IPS-20b (cell line): Measurements from ENCODE around the gene ZNF134.

ENCODE experiments used
- H3K27ac ChIP-seq: one replicate; pipeline ENCODE4 v1.5.1; 2013; ENCODE audit warnings: low read length
- H3K27me3 ChIP-seq: 2 replicates; pipeline ENCODE4 v1.6.1; 2013; ENCODE audit warnings: mild to moderate bottlenecking, low read length, inconsistent platforms; ENCODE audit not compliant: insufficient read depth
- H3K36me3 ChIP-seq: 2 replicates; pipeline ENCODE4 v1.6.1; 2013; ENCODE audit warnings: low read depth, mild to moderate bottlenecking, inconsistent platforms, low read length, moderate library complexity; ENCODE audit not compliant: insufficient read depth
- H3K4me1 ChIP-seq: 2 replicates; pipeline ENCODE4 v1.6.1; 2013; ENCODE audit warnings: mild to moderate bottlenecking, control low read depth, inconsistent platforms, low read length, moderate library complexity; ENCODE audit not compliant: insufficient read depth
- H3K4me3 ChIP-seq: 2 replicates; pipeline ENCODE4 v1.5.1; 2013; ENCODE audit warnings: mild to moderate bottlenecking, low read length, inconsistent platforms
- H3K9ac ChIP-seq: 2 replicates; pipeline ENCODE4 v1.6.1; 2013; ENCODE audit warnings: low read depth, mild to moderate bottlenecking, inconsistent platforms, low read length, moderate library complexity
- H3K9me3 ChIP-seq: 2 replicates; pipeline ENCODE4 v1.6.1; 2013; ENCODE audit warnings: mild to moderate bottlenecking, low read depth, low read length, inconsistent platforms; ENCODE audit not compliant: insufficient read depth

The ZNF134 gene

GRCh38 chr19:57613941-57614743, at the start of gene ZNF134:
ZNF134 (plus strand) TSS chr19:57614242; CDS start chr19:57619469, 5,227 bp downstream.
- Histone ChIP-seq H3K27ac (peak within 1 kb of the TSS; percentile 32), H3K9ac (peak within 1 kb of the TSS; percentile 94; the same call in 1 of the 2 replicates), H3K4me3 (peak within 1 kb of the TSS; percentile 93), H3K9me3 (peaks cover 56% of the 10 kb centered on the region), H3K36me3 (peaks cover 41% of the 10 kb centered on the region), H3K27me3 (no peaks in the 10 kb centered on the region), H3K4me1 (no peaks in the 10 kb centered on the region)

DNA sequence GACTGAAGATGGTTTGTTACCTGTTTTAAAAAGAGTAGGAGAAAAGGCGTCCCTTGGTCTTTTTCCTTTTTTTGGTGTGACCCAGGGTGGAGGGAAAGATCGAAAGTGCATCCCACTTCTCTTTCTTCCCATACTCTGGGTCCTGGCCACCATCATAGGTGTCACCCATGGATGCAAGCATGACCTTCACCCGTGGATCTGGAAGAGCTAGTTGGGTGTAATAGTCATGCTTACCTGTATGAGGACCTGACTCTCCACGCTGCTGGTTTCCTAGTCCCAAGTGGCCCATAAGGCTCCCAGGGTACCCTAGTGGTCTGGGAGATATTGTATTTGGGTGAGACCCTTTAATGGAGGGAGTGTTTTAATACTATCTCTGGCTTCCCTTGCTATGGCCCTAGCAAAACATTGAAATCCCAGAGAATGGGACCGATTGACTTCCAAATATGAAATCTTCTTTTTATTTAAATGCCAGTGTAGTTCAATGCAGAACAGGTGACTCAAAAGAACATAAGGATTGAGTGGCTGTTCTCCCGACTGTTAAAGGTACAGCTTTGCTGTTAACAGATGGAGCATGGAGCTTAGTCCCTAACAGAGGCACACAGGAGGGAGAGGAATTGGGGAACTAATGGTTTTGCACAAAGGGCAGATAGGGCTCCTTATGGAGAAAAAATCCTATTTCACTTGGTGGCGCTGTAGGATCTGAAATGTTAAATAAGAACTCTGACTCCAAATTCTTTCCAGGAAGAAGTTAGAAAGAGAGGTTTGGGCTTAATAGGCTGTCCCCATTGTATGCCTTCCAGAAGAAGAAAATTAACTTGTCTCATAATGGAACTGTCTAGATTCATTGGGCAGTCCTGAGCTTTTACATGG, 47.4 kb upstream of the ZNF134 start:
- Histone ChIP-seq H3K4me1 (no peaks in the 10 kb centered on the region), H3K4me3 (no peak overlapping the region), H3K9ac (no peak overlapping the region), H3K27ac (no peak overlapping the region), H3K27me3 (no peaks in the 10 kb centered on the region), H3K9me3 (peaks cover 89% of the 10 kb centered on the region), H3K36me3 (peaks cover 6% of the 10 kb centered on the region)

GRCh38 chr19:57570707-57571106, 43.3 kb upstream of the ZNF134 start:
- H3K36me3 ChIP-seq = peaks cover 47% of the 10 kb centered on the region
- peaks cover 97% of the 10 kb centered on the region for H3K9me3 ChIP-seq
- no peak overlapping the region for H3K27ac ChIP-seq
- no peaks in the 10 kb centered on the region for H3K27me3 ChIP-seq
- H3K4me3 ChIP-seq = no peak overlapping the region
- H3K4me1 ChIP-seq = no peaks in the 10 kb centered on the region
- no peak overlapping the region for H3K9ac ChIP-seq

GRCh38 chr19:57572415-57572947, 41.6 kb upstream of the ZNF134 start:
- Histone ChIP-seq H3K36me3 (peaks cover 60% of the 10 kb centered on the region), H3K4me1 (no peaks in the 10 kb centered on the region), H3K27me3 (no peaks in the 10 kb centered on the region), H3K9ac (no peak overlapping the region), H3K9me3 (peaks cover 97% of the 10 kb centered on the region), H3K27ac (no peak overlapping the region), H3K4me3 (no peak overlapping the region; the same call in 1 of the 2 replicates)

GRCh38 chr19:57576661-57577060, 37.4 kb upstream of the ZNF134 start:
- H3K27me3 ChIP-seq = no peaks in the 10 kb centered on the region
- H3K4me3 ChIP-seq = no peak overlapping the region
- H3K9me3 ChIP-seq = peaks cover 78% of the 10 kb centered on the region
- no peak overlapping the region for H3K9ac ChIP-seq
- peaks cover 54% of the 10 kb centered on the region for H3K36me3 ChIP-seq
- H3K4me1 ChIP-seq = 0 out of 2 replicates have a peak, but pooled peaks cover 6% of the 10 kb centered on the region
- no peak overlapping the region for H3K27ac ChIP-seq

- Histone ChIP-seq H3K9me3 (peaks cover 75% of the 10 kb centered on the region), H3K4me1 (0 out of 2 replicates have a peak, but pooled peaks cover 6% of the 10 kb centered on the region), H3K36me3 (peaks cover 34% of the 10 kb centered on the region), H3K4me3 (peak within 1 kb of the TSS; percentile 83), H3K9ac (peak within 1 kb of the TSS; percentile 82; the same call in 1 of the 2 replicates), H3K27me3 (peaks cover 7% of the 10 kb centered on the region), H3K27ac (peak within 1 kb of the TSS; percentile 69)
Measured at GRCh38 chr19:57578487-57579205, 35.4 kb upstream of the ZNF134 start, which contains the start of gene ZNF416. ZNF416 (minus strand) TSS chr19:57578911; CDS start chr19:57578704, 207 bp downstream.

- H3K36me3 ChIP-seq = peaks cover 25% of the 10 kb centered on the region
- H3K9ac ChIP-seq = no peak overlapping the region
- peak overlapping the region; percentile 97; the same call in 1 of the 2 replicates for H3K4me3 ChIP-seq
- H3K4me1 ChIP-seq = no peaks in the 10 kb centered on the region
- peaks cover 7% of the 10 kb centered on the region for H3K27me3 ChIP-seq
- H3K27ac ChIP-seq = no peak overlapping the region
- peaks cover 65% of the 10 kb centered on the region for H3K9me3 ChIP-seq
Measured at GRCh38 chr19:57583104-57583520, 30.9 kb upstream of the ZNF134 start.

GRCh38 chr19:57583521-57584416, 30.3 kb upstream of the ZNF134 start, which contains the start of gene ZIK1:
ZIK1 (plus strand) TSS chr19:57584145; CDS start chr19:57584357, 212 bp downstream.
- H3K4me1 ChIP-seq = no peaks in the 10 kb centered on the region
- H3K27me3 ChIP-seq = peaks cover 7% of the 10 kb centered on the region
- peaks cover 31% of the 10 kb centered on the region for H3K36me3 ChIP-seq
- no peak within 1 kb of the TSS for H3K27ac ChIP-seq
- H3K4me3 ChIP-seq = peak within 1 kb of the TSS; percentile 97
- peaks cover 71% of the 10 kb centered on the region for H3K9me3 ChIP-seq
- H3K9ac ChIP-seq = peak within 1 kb of the TSS; percentile 90; the same call in 1 of the 2 replicates

- peaks cover 88% of the 10 kb centered on the region for H3K9me3 ChIP-seq
- H3K27me3 ChIP-seq = peaks cover 7% of the 10 kb centered on the region
- H3K4me3 ChIP-seq = no peak overlapping the region
- no peak overlapping the region for H3K9ac ChIP-seq
- H3K36me3 ChIP-seq = peaks cover 68% of the 10 kb centered on the region
- H3K27ac ChIP-seq = no peak overlapping the region
- no peaks in the 10 kb centered on the region for H3K4me1 ChIP-seq
Measured at GRCh38 chr19:57587529-57587928, 26.5 kb upstream of the ZNF134 start.

DNA sequence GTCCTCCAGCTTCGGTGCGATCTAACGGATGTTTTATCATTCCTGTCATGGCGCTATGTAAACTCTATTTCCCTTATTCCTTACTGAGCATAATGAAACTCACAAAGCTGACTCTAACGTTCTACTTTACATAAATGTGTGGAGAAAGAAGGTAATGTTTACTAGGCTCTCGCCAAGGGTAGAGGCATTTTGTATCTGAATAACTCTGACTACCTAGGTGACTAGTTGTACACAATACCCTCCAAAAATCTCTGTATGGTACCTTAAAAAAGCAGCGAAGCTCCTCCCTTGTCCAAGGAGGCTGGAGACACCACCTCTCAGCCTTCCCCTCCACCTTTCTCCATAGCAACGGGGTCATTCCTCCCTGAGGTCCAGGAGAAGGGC, 14.7 kb upstream of the ZNF134 start:
- no peaks in the 10 kb centered on the region for H3K27me3 ChIP-seq
- no peak overlapping the region for H3K9ac ChIP-seq
- H3K4me3 ChIP-seq = peak overlapping the region; percentile 82
- no peaks in the 10 kb centered on the region for H3K4me1 ChIP-seq
- H3K27ac ChIP-seq = no peak overlapping the region
- H3K36me3 ChIP-seq = peaks cover 3% of the 10 kb centered on the region; the same call in 1 of the 2 replicates
- peaks cover 23% of the 10 kb centered on the region; the same call in 1 of the 2 replicates for H3K9me3 ChIP-seq
